Endothelial cell of hepatic sinusoid (primary cell): Measurements from ENCODE around the gene TRPC4.
"Not testable (repeated sequence)": the region's sequence is repeated elsewhere in the genome, so short reads cannot be mapped to it uniquely, and the experiment has no call there.

ENCODE experiments used
- in situ Hi-C: cut with HindIII; loops from 2 replicates; pipeline ENCODE4 v1.10.0; 2017; ENCODE audit warnings: low sequenced_read_pairs

TRPC4 gene

DNA sequence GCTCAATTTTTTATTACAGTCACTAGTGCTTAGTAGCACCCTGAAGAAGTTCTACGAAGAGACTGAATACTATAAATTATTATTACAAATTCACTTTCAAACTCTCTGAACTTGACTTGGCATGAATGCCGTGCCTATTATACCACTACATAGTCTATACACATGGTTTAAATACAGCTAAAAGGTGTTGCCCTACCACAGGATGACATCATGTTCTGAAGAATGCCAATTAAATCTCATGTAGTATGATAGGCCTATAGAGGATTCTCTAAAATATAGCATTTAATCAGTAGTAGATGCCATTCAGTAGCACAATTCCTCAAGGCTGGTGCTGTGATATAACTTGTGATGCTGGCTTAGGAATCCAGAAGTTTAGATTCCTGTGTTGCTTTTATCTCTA lies 254.3 kb downstream of the TRPC4 start:
- in situ Hi-C loops = no loop called here

DNA sequence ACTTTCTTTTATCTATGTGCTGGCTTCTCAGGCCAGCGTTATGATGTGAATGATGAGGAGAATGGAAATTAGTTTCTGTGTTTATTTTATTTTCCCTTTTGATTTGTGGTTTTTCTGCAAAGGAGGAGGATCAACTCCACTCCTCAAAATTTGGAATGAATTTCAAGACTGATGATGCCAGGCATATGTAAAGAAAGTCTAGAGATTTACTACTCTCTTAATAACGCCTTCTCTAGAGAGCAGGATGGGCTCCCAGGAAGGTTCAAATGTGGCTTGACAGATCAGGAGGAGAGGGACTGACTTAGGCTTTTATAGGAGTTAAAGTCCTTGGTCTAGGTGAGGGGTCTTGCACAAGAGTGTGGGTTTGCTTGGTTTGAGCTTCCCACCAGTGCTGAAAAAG lies 255.9 kb downstream of the TRPC4 start:
- in situ Hi-C loops = no loop called here

DNA sequence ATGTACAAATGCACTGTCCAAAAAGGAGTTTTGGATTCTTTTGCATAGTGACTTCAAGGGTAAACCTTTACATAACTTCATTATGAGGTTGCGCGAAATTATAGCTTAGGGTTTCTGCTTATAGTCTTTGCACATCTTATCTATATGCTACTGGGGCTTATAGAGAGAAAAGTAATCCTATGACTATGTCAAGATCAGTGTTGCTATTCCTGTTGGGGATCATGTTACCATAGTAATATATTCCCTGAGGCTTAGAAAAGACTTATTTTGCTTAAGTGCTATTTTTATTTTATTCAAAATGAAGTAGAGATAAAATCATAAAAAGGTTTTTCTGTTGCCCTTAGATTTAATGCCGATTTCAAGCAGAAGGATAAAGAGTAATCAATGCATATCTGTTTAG lies 256.3 kb downstream of the TRPC4 start:
- in situ Hi-C loops = no loop called here

DNA sequence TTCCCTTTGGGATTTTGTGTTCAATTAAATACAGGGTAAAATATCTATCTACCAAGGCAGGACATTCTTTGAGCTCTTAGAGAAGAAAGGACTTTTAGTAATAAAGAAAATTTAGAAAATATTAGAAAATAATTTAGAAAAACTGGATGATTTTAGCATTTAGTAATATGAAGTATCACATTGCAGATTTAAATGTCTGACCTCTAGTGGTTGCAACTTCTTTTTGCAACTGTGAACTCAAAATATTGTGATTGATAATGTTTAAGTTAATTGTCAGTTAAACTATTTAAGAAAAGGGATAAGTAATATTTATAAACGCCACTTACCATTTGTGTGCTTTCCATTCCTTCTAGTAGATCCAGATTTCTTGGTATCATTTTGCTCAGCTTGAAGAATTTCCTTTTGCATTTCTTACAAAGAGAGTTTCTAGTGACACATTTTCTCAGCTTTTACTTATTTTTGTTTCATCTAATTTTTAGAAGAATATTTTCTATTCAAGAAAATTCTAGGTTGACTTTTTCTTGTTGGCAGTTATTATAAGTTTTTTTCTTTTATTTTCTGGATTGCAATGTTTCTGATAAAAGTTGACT lies 260.7 kb downstream of the TRPC4 start:
- in situ Hi-C loops = loop anchor here (10.0 kb wide), 1 partner anchor 504 kb away; the partner anchor contains the start of gene CSNK1A1L

DNA sequence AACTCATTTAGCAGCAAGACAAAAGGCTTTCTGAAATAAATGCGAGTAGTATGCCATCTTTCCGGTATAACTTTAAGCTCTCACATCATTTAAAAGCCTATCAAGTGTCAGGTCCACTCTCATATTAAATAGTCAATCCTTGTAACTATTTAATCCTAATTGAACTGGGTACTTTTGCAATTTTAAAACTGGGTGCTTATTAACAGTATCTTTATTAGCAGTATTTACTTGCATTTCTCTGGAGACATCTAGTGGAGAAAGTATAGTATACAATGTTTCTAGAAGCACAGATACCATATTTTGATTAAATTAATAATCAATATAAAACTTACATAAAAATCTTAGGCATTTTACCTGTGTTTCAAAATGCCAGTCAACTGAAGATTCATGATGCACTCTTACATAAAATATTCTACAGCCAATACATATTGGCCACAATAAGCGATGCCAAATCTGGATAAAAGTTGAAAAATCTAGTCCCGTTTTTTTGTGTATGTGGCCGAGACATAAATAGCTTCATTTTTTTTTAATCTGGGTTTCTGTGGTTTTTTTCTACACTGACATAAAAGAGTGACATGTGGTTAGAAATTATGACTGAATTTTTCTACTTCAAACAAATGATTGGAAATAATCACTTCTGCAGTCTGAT lies 266.7 kb downstream of the TRPC4 start:
- in situ Hi-C loops = loop anchor here (10.0 kb wide), 1 partner anchor 498 kb away; the partner anchor contains the start of gene CSNK1A1L

DNA sequence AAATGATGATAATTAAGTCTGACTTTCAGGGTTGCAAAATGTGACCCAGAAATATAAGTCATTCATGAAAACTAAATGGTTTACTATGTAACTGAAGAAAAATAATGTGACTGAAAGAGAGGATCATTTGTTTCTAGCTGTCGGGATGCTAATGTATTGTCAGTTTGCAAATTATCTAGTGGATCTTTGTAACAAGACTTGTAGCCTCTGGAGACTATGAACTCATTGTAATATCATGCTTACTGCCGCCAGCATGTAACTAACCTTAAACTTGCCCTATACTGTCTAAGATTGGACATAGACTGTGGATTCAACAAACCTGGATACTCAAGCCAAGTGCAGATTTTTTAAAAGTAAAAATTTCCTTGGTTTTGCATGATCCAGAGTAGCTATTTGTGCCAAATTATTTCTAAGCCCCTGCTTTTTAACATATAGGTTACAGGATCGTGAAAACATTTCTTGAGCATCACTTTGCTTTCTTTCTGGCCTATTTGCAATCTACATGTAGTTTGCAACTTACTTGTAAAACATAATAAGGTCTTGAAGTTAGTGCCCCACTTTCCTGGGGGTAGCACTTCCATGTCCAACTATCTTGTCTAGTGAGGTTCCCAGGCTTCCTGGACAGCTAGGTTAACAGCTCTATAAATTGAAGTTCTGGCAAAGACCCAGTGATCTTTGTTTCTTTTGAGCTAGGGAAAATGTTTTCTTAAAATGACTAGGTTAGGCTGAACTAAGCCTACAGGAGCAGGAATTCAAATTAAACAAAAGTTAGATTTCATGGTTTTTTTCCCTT lies 267.7 kb downstream of the TRPC4 start:
- in situ Hi-C loops = loop anchor here (10.0 kb wide), 1 partner anchor 497 kb away; the partner anchor contains the start of gene CSNK1A1L

DNA sequence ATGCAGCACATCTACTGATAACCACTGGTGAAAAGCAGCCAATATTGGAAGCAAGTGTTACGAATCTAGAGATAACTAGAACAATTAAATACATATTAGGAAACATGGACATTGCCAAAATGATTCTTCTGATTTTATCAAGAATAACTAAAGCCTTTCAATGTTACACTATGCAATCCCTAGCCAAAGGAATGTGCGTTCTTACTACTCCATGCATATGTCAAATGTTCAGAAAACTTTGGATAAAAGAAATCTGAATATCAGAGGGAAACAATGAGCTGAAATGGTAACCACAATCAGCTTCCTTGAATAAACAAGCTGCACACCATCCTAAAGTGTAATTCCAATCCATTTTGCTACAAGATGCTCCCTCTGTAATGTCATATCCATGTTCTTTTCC lies 270.1 kb downstream of the TRPC4 start:
- in situ Hi-C loops = no loop called here

DNA sequence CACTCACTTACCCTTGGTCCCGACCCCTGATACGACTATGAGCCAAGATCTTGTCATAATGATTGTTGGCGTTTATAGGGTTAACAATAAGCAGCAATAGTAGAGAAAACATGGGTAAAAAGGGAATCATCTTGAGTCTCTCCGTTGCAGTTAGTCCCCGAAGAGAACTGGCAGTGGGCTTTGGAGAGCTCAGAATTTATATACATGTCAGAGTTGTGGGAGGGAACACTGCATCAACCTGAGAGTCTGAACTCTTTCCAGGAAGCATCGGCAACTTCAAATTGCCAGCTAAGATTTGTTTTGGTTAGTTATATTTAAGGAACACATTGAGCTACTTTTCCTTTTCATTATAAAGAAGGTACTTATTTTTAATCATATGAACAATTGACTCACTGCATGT lies 271.0 kb downstream of the TRPC4 start, which contains the start of gene POSTN:
POSTN (minus strand) TSS at position 172 of the 400 bp plus-strand sequence; CDS start at position 130, 42 bp downstream.
- in situ Hi-C loops = no loop called here

DNA sequence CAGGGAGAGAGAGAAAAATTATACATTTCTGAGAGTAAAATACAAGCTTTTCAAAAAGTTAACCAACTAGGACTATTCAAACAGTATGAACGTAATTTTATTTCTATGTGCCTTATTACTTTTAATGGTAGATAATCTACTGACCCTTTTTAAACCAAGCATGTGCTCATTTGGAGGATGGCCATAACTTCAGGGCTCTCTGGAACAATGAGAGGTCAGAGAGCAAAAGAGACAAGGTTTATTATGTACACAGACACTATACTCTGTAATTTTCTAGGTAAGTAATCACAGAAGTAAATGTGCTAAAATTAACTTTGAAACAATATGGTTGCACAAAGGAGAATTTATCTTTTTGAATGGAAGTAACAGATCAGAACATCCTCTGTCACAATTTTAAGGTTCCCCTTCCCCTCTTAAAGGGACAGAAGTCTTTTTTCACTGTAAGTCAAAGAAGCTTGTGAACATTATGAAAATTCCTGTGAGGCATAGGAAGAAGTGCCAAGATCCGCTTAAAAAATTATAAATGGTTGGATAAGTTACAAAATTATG lies 272.0 kb downstream of the TRPC4 start:
- in situ Hi-C loops = no loop called here

DNA sequence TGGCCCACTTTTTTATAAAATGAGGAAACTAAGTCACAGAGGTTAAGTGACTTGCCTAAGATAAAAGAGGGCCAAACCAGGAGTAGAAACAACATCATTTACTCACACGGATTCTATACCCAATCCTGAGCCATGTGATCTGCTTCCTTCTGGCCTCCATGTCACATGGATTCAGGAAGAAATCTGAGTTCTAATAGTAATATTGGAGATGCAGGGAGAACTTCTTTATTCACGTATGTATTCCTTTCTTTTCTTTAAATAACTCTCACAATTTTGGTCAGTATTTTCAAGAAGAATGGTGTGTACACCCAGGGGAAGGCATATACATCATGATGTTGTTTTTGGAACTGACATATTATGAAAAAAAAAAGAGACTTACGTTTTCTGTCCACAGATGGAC lies 272.8 kb downstream of the TRPC4 start:
- in situ Hi-C loops = no loop called here

DNA sequence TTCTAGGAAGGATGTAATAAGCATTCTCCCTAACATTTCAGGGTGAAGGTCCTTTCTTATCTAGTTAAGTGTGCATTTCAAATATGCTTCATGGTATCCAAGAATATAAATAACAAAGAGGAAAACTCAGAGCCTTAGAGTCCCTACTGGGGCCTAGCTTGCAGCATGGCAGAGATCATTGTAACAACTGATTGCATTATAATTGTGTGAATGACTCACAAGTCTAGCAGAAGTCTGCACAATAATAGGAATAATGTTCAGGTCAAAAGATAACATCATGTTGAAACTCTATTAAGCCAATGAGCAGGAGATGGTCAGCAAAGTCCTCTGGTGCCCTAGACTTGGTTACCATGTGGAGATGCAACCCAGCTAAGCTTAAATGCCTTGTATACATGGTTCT lies 274.4 kb downstream of the TRPC4 start:
- in situ Hi-C loops = no loop called here

DNA sequence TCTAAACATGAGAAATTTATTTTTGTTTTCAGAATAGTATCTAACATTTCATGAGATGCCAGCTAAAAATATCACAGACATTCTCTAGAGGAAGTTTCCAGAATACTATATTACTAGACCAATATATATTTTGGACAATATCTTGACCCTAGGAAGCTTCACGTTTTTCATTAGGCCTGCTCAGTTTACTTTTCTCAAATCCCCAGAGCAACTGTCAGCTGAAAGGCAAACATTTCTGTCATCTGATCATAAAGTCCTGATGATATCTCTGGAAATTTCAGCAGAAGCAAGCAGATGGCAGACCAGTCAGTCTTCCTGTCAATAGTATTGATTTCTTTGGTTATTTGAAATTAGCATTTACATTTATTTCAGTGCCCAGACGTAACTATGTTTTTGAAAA lies 275.0 kb downstream of the TRPC4 start:
- in situ Hi-C loops = no loop called here

DNA sequence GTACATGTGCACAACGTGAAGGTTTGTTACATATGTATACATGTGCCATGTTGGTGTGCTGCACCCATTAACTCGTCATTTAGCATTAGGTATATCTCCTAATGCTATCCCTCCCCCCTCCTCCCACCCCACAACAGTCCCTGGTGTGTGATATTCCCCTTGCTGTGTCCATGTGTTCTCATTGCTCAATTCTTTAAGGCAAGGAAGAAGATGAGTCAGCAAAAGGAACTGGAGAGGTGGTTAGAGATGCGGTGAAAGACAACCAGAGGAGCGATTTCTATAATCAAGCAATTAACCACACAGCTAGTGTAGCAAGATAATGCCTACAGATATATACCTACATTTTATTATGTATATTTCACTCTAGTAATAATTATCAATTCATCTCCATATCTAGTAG lies 280.2 kb downstream of the TRPC4 start:
- in situ Hi-C loops = not testable (repeated sequence)

DNA sequence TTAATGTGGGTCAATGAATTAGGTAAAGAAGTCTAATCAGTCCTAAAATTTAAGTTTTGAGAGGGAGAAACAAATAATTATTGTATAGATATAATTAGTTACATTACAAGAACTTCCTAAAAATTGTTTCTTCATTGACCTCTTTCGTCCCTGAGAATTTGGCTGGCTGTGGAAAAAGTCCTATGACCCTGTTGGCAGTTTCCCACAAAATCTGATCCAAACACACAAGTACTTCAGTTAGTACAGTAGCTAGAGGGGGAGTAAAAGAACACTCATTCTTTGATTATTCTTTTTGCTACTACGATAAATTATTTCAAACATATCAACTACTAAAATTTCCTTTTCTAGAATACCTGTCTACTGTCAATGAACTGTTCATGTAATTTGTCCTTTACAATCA lies 282.3 kb downstream of the TRPC4 start:
- in situ Hi-C loops = no loop called here
